CD4-positive, alpha-beta T cell treated with Interleukin-15 for 1 hour (primary cell): ENCODE data around the gene LGALS7B.
"Not testable (repeated sequence)": the region's sequence is repeated elsewhere in the genome, so short reads cannot be mapped to it uniquely, and the experiment has no call there.

Experiments
- DNase-seq: peaks from one replicate; pipeline ENCODE4 v3.0.0-alpha.2; 2020

The LGALS7B gene

GRCh38 chr19:38788478-38789243, at the start of gene LGALS7B:
TSS of gene LGALS7B (plus strand) at chr19:38789200. CDS start at chr19:38789227, 27 bp downstream.
- no peak for DNase-seq

GRCh38 chr19:38739440-38740256, 49.4 kb upstream of the LGALS7B start:
- DNase-seq: no peak

- no peak for DNase-seq
Measured at GRCh38 chr19:38740257-38740592, 48.8 kb upstream of the LGALS7B start.

- no peak for DNase-seq
Measured at GRCh38 chr19:38740932-38741331, 48.1 kb upstream of the LGALS7B start.

- no peak for DNase-seq
Measured at GRCh38 chr19:38741670-38742069, 47.3 kb upstream of the LGALS7B start.

- DNase-seq: no peak
Measured at GRCh38 chr19:38742296-38742695, 46.7 kb upstream of the LGALS7B start.

GRCh38 chr19:38742906-38743305, 46.1 kb upstream of the LGALS7B start:
- no peak for DNase-seq

- no peak for DNase-seq
Measured at GRCh38 chr19:38743394-38744297, 45.4 kb upstream of the LGALS7B start.

- DNase-seq: no peak
Measured at GRCh38 chr19:38744298-38744681, 44.7 kb upstream of the LGALS7B start, which contains the start of gene CAPN12. TSS of gene CAPN12 (minus strand) at chr19:38744474. CDS start at chr19:38744165, 309 bp downstream.

GRCh38 chr19:38744874-38745273, 44.1 kb upstream of the LGALS7B start:
- no peak for DNase-seq

GRCh38 chr19:38745316-38745715, 43.7 kb upstream of the LGALS7B start:
- no peak for DNase-seq

- not testable (repeated sequence) for DNase-seq
Measured at GRCh38 chr19:38753783-38754182, 35.2 kb upstream of the LGALS7B start.

GRCh38 chr19:38754196-38754595, 34.8 kb upstream of the LGALS7B start:
- DNase-seq: not testable (repeated sequence)

- peak; percentile 22 for DNase-seq
Measured at GRCh38 chr19:38759590-38760003, 29.4 kb upstream of the LGALS7B start.

GRCh38 chr19:38760805-38761517, 28.0 kb upstream of the LGALS7B start:
- DNase-seq: not testable (repeated sequence)

GRCh38 chr19:38761884-38762389, 27.1 kb upstream of the LGALS7B start:
- not testable (repeated sequence) for DNase-seq

- DNase-seq: no peak
Measured at GRCh38 chr19:38763795-38764220, 25.2 kb upstream of the LGALS7B start.

GRCh38 chr19:38765214-38765613, 23.8 kb upstream of the LGALS7B start:
- DNase-seq: no peak

GRCh38 chr19:38766276-38767047, 22.5 kb upstream of the LGALS7B start:
- no peak for DNase-seq

- DNase-seq: peak; percentile 90
Measured at GRCh38 chr19:38769635-38770211, 19.3 kb upstream of the LGALS7B start.
